CD8-positive, alpha-beta memory T cell (primary cell): ENCODE data around the gene GIT1. TPM values are rescaled to one million over a fixed set of nuclear protein-coding genes. Genes with fewer than 3 reads are reported as not detected.

ENCODE experiments used
- CTCF ChIA-PET: fragments of 350-600 bp; sonication (Branson Sonifier 250); formaldehyde crosslinking; loops from one replicate; lab custom pipeline; 2021; ENCODE audit warnings: antibody characterized with exemption; lab: Charles Lee
- POLR2A ChIA-PET: fragments of 350-600 bp; sonication (Branson Sonifier 250); formaldehyde crosslinking; loops from one replicate; lab custom pipeline; 2021; ENCODE audit warnings: antibody characterized with exemption; lab: Charles Lee
- DNase-seq, 5 donors: peaks; one replicate each; pipeline versions ENCODE4 v3.0.0 to v3.0.0-alpha.2; 2020 to 2022; ENCODE audit warnings: mixed read lengths in 1 of 5
- H3K27ac ChIP-seq: one replicate; pipeline ENCODE4 v1.7.0; 2013; ENCODE audit warnings: low read depth, mild to moderate bottlenecking, low read length, moderate library complexity
- H3K27me3 ChIP-seq: 2 replicates; pipeline ENCODE4 v1.7.0; 2013; ENCODE audit warnings: low read length, mild to moderate bottlenecking; ENCODE audit not compliant: insufficient read depth, poor library complexity, severe bottlenecking
- H3K36me3 ChIP-seq: 2 replicates; pipeline ENCODE4 v1.7.0; 2013; ENCODE audit warnings: mild to moderate bottlenecking, low read length, moderate library complexity; ENCODE audit not compliant: insufficient read depth
- H3K4me1 ChIP-seq: 2 replicates; pipeline ENCODE4 v1.7.0; 2013; ENCODE audit warnings: mild to moderate bottlenecking, low read length, moderate library complexity; ENCODE audit not compliant: insufficient read depth
- H3K4me3 ChIP-seq: 2 replicates; pipeline ENCODE4 v1.7.0; 2013; ENCODE audit warnings: mild to moderate bottlenecking, low read length
- H3K9me3 ChIP-seq: 2 replicates; pipeline ENCODE4 v1.7.0; 2013; ENCODE audit warnings: mild to moderate bottlenecking, low read length
- H3K27ac Mint-ChIP-seq, 8 donors: one replicate each; pipeline ENCODE4 v1.8.0; 2020 to 2021; ENCODE audit warnings: mixed read lengths in 8 of 8, mild to moderate bottlenecking in 6 of 8, inconsistent platforms in 3 of 8, moderate library complexity in 3 of 8
- H3K27me3 Mint-ChIP-seq, 2 donors: one replicate each; pipeline ENCODE4 v1.8.0; 2020 to 2021; ENCODE audit warnings: mixed read lengths in 2 of 2, mild to moderate bottlenecking in 1 of 2, moderate library complexity in 1 of 2
- H3K36me3 Mint-ChIP-seq, 3 donors: one replicate each; pipeline ENCODE4 v1.8.0; 2020 to 2021; ENCODE audit warnings: mixed read lengths in 3 of 3, inconsistent platforms in 1 of 3, mild to moderate bottlenecking in 1 of 3
- H3K4me1 Mint-ChIP-seq, 3 donors: one replicate each; pipeline ENCODE4 v1.8.0; 2020 to 2021; ENCODE audit warnings: mixed read lengths in 3 of 3, inconsistent platforms in 1 of 3, mild to moderate bottlenecking in 1 of 3
- H3K4me3 Mint-ChIP-seq, 7 donors: one replicate each; pipeline ENCODE4 v1.8.0; 2020 to 2021; ENCODE audit warnings: mixed read lengths in 7 of 7, mild to moderate bottlenecking in 6 of 7, moderate library complexity in 4 of 7, inconsistent platforms in 2 of 7
- H3K9me3 Mint-ChIP-seq, 5 donors: one replicate each; pipeline ENCODE4 v1.8.0; 2020 to 2022; ENCODE audit warnings: mixed read lengths in 5 of 5, mild to moderate bottlenecking in 3 of 5, moderate library complexity in 2 of 5, inconsistent platforms in 1 of 5
- polyA plus RNA-seq: library from polyadenylated mRNA; unstranded; fragments of 300-500 nt; fragmentation: Illumina TruSeq; gene quantifications from one replicate; pipeline ENCODE4 v1.2.3, GENCODE V29; 2021
- total RNA-seq, 2 experiments: library from RNA; stranded (reverse); gene quantifications; one replicate each; pipeline ENCODE4 v1.2.3, GENCODE V29; 2021

GIT1 gene
- total and polyA plus RNA-seq, 3 experiments from 2014 or later: 25.7 to 69.8 (median 69.7) TPM

GRCh38 chr17:29586676-29587469 lies 2.6 kb downstream of the GIT1 start:
- Mint-ChIP-seq H3K27ac (peak overlapping the region; percentile 57 to 97 (median 87)), H3K27me3 (no peaks in the 10 kb centered on the region), H3K36me3 (peaks cover 0 to 23% (median 1%) of the 10 kb centered on the region in 3 donors), H3K4me1 (peaks cover 56 to 71% (median 60%) of the 10 kb centered on the region in 3 donors), H3K4me3 (peak overlapping the region; percentile 48 to 95 (median 92)), H3K9me3 (no peaks in the 10 kb centered on the region)
- Histone ChIP-seq H3K9me3 (no peaks in the 10 kb centered on the region), H3K4me3 (no peak overlapping the region), H3K36me3 (no peaks in the 10 kb centered on the region), H3K27me3 (no peaks in the 10 kb centered on the region), H3K27ac (no peak overlapping the region), H3K4me1 (peaks cover 65% of the 10 kb centered on the region)
- DNase-seq: no peak
- ChIA-PET POLR2A (interaction anchor here (0.9 to 1.8 kb wide), 2 partner anchors 14 to 27 kb away, joined by 3 to 7 read pairs; no protein-coding TSS in a partner anchor), CTCF (interaction anchor here (1.3 to 26.2 kb wide), 6 partner anchors 14 to 344 kb away, joined by 3 to 436 read pairs (median 5); no protein-coding TSS in a partner anchor)

- H3K27ac ChIP-seq: peak overlapping the region; percentile 24
- CTCF ChIA-PET: interaction anchor here (1.3 to 26.2 kb wide), 4 partner anchors 13 to 346 kb away, joined by 3 to 436 read pairs (median 5); no protein-coding TSS in a partner anchor
- Mint-ChIP-seq H3K4me3 (peak overlapping the region in 4 of 7 donors; percentile 37 to 66 (median 44)), H3K27ac (peak overlapping the region in 7 of 8 donors; percentile 19 to 91 (median 61)), H3K4me1 (peaks cover 46 to 59% (median 50%) of the 10 kb centered on the region in 3 donors), H3K9me3 (no peaks in the 10 kb centered on the region), H3K27me3 (peaks cover 0 to 2% of the 10 kb centered on the region in 2 donors), H3K36me3 (peaks cover 0 to 31% (median 4%) of the 10 kb centered on the region in 3 donors)
- no peaks in the 10 kb centered on the region for H3K9me3 ChIP-seq
- peak in 1 of 5 donors; percentile 30 for DNase-seq
- POLR2A ChIA-PET: no interaction called here
- peaks cover 55% of the 10 kb centered on the region for H3K4me1 ChIP-seq
- H3K27me3 ChIP-seq: no peaks in the 10 kb centered on the region
- no peaks in the 10 kb centered on the region for H3K36me3 ChIP-seq
- H3K4me3 ChIP-seq: no peak overlapping the region
Observed at GRCh38 chr17:29585080-29585751, 4.2 kb downstream of the GIT1 start.

GRCh38 chr17:29584452-29585079 lies 4.9 kb downstream of the GIT1 start:
- Histone ChIP-seq H3K36me3 (no peaks in the 10 kb centered on the region), H3K4me1 (peaks cover 50% of the 10 kb centered on the region), H3K9me3 (no peaks in the 10 kb centered on the region), H3K4me3 (no peak overlapping the region), H3K27ac (no peak overlapping the region), H3K27me3 (no peaks in the 10 kb centered on the region)
- CTCF ChIA-PET: interaction anchor here (9.6 to 26.2 kb wide), 2 partner anchors 16 to 29 kb away, joined by 81 to 436 read pairs; partner anchors contain the start of genes ABHD15 and TP53I13
- H3K4me1 Mint-ChIP-seq: peaks cover 44 to 57% (median 47%) of the 10 kb centered on the region in 3 donors
- peak overlapping the region in 6 of 8 donors; percentile 51 to 90 (median 74) for H3K27ac Mint-ChIP-seq
- no peaks in the 10 kb centered on the region for H3K9me3 Mint-ChIP-seq
- peak overlapping the region in 1 of 7 donors; percentile 66 for H3K4me3 Mint-ChIP-seq
- H3K36me3 Mint-ChIP-seq: peaks cover 0 to 35% (median 4%) of the 10 kb centered on the region in 3 donors
- H3K27me3 Mint-ChIP-seq: peaks cover 0 to 2% of the 10 kb centered on the region in 2 donors
- no peak for DNase-seq
- POLR2A ChIA-PET: interaction anchor here (0.7 kb wide), 1 partner anchor 21 kb away, joined by 6 read pairs; no protein-coding TSS in a partner anchor

- CTCF ChIA-PET: interaction anchor here (9.6 to 26.2 kb wide), 3 partner anchors 10 to 30 kb away, joined by 81 to 436 read pairs (median 113); partner anchors contain the start of genes ABHD15, ANKRD13B and TP53I13
- H3K27me3 ChIP-seq: no peaks in the 10 kb centered on the region
Observed at GRCh38 chr17:29583324-29584248, 5.9 kb downstream of the GIT1 start.

GRCh38 chr17:29582772-29583171 lies 6.7 kb downstream of the GIT1 start:
- H3K4me1 ChIP-seq: peaks cover 42% of the 10 kb centered on the region

More at GRCh38 chr17:29583324-29584248, 5.9 kb downstream of the GIT1 start:
- Histone ChIP-seq H3K9me3 (no peaks in the 10 kb centered on the region), H3K27ac (no peak overlapping the region), H3K36me3 (no peaks in the 10 kb centered on the region), H3K4me1 (peaks cover 50% of the 10 kb centered on the region), H3K4me3 (no peak overlapping the region)
- Mint-ChIP-seq H3K27ac (peak overlapping the region in 6 of 8 donors; percentile 38 to 90 (median 66)), H3K4me1 (peaks cover 44 to 57% (median 47%) of the 10 kb centered on the region in 3 donors), H3K9me3 (no peaks in the 10 kb centered on the region), H3K36me3 (peaks cover 0 to 40% (median 4%) of the 10 kb centered on the region in 3 donors), H3K4me3 (peak overlapping the region in 1 of 7 donors; percentile 48), H3K27me3 (peaks cover 0 to 2% of the 10 kb centered on the region in 2 donors)
- no peak for DNase-seq
- POLR2A ChIA-PET: interaction anchor here (1.2 kb wide), 1 partner anchor 11 kb away, joined by 3 read pairs; no protein-coding TSS in a partner anchor

GRCh38 chr17:29582254-29582765 lies 7.1 kb downstream of the GIT1 start:
- H3K4me3 ChIP-seq: no peak overlapping the region

More at GRCh38 chr17:29582772-29583171, 6.7 kb downstream of the GIT1 start:
- no peaks in the 10 kb centered on the region for H3K9me3 ChIP-seq
- Mint-ChIP-seq H3K4me1 (peaks cover 38 to 49% (median 41%) of the 10 kb centered on the region in 3 donors), H3K27me3 (peaks cover 0 to 2% of the 10 kb centered on the region in 2 donors), H3K27ac (peak overlapping the region in 2 of 8 donors; percentile 54 to 64), H3K4me3 (no peak overlapping the region), H3K9me3 (no peaks in the 10 kb centered on the region), H3K36me3 (peaks cover 0 to 46% (median 4%) of the 10 kb centered on the region in 3 donors)
- peaks cover 3% of the 10 kb centered on the region for H3K36me3 ChIP-seq
- no peak overlapping the region for H3K27ac ChIP-seq
- ChIA-PET CTCF (interaction anchor here (9.6 to 26.2 kb wide), 3 partner anchors 11 to 30 kb away, joined by 81 to 436 read pairs (median 113); partner anchors contain the start of genes ABHD15, ANKRD13B and TP53I13), POLR2A (interaction anchor here (1.2 kb wide), 1 partner anchor 10 kb away, joined by 3 read pairs; no protein-coding TSS in a partner anchor)
- H3K4me3 ChIP-seq: no peak overlapping the region
- H3K27me3 ChIP-seq: no peaks in the 10 kb centered on the region
- peak in 1 of 5 donors; percentile 39 for DNase-seq

More at GRCh38 chr17:29582254-29582765, 7.1 kb downstream of the GIT1 start:
- no peaks in the 10 kb centered on the region for H3K9me3 ChIP-seq
- Mint-ChIP-seq H3K36me3 (peaks cover 0 to 50% (median 4%) of the 10 kb centered on the region in 3 donors), H3K9me3 (no peaks in the 10 kb centered on the region), H3K27ac (peak overlapping the region in 1 of 8 donors; percentile 54), H3K4me1 (peaks cover 34 to 44% (median 37%) of the 10 kb centered on the region in 3 donors), H3K4me3 (no peak overlapping the region), H3K27me3 (peaks cover 0 to 2% of the 10 kb centered on the region in 2 donors)
- DNase-seq: no peak
- H3K27ac ChIP-seq: no peak overlapping the region
- no peaks in the 10 kb centered on the region for H3K27me3 ChIP-seq
- H3K36me3 ChIP-seq: peaks cover 3% of the 10 kb centered on the region
- H3K4me1 ChIP-seq: peaks cover 37% of the 10 kb centered on the region
- ChIA-PET CTCF (interaction anchor here (3.1 to 26.2 kb wide), 4 partner anchors 11 to 196 kb away, joined by 18 to 436 read pairs (median 97); partner anchors contain the start of genes ABHD15, ANKRD13B and TP53I13), POLR2A (interaction anchor here (1.2 kb wide), 2 partner anchors 9 to 10 kb away, joined by 3 to 6 read pairs; no protein-coding TSS in a partner anchor)
